Glomerular visceral epithelial cell (primary cell): ENCODE measurements around the gene MRC2.
"Not testable (repeated sequence)": the region's sequence is repeated elsewhere in the genome, so short reads cannot be mapped to it uniquely, and the experiment has no call there.

Experiments
- DNase-seq: peaks from one replicate; pipeline ENCODE4 v3.0.0-alpha.2; 2016; ENCODE audit errors: extremely low spot score

MRC2 gene

GRCh38 chr17:62681061-62681938 lies 53.8 kb downstream of the MRC2 start:
- no peak for DNase-seq

- DNase-seq: no peak
Observed at GRCh38 chr17:62681939-62682381, 54.5 kb downstream of the MRC2 start.

GRCh38 chr17:62684179-62684578 lies 56.7 kb downstream of the MRC2 start:
- no peak for DNase-seq

GRCh38 chr17:62687997-62688396 lies 60.5 kb downstream of the MRC2 start:
- DNase-seq: no peak

- DNase-seq: no peak
Observed at GRCh38 chr17:62688398-62689160, 61.1 kb downstream of the MRC2 start.

GRCh38 chr17:62689441-62690167 lies 62.1 kb downstream of the MRC2 start:
- DNase-seq: no peak

- no peak for DNase-seq
Observed at GRCh38 chr17:62690168-62690897, 62.9 kb downstream of the MRC2 start.

- not testable (repeated sequence) for DNase-seq
Observed at GRCh38 chr17:62691589-62691915, 64.1 kb downstream of the MRC2 start.

GRCh38 chr17:62692159-62692651 lies 64.7 kb downstream of the MRC2 start:
- no peak for DNase-seq

GRCh38 chr17:62692721-62693431 lies 65.4 kb downstream of the MRC2 start:
- DNase-seq: peak; percentile 45

GRCh38 chr17:62693616-62694409 lies 66.3 kb downstream of the MRC2 start:
- DNase-seq: no peak

GRCh38 chr17:62695093-62695738 lies 67.7 kb downstream of the MRC2 start:
- not testable (repeated sequence) for DNase-seq

- DNase-seq: peak; percentile 54
Observed at GRCh38 chr17:62696256-62696655, 68.8 kb downstream of the MRC2 start.

GRCh38 chr17:62696726-62697490 lies 69.4 kb downstream of the MRC2 start:
- no peak for DNase-seq

GRCh38 chr17:62698459-62698858 lies 71.0 kb downstream of the MRC2 start:
- DNase-seq: not testable (repeated sequence)

- no peak for DNase-seq
Observed at GRCh38 chr17:62700964-62701705, 73.7 kb downstream of the MRC2 start.

GRCh38 chr17:62701706-62702085 lies 74.2 kb downstream of the MRC2 start:
- no peak for DNase-seq

- DNase-seq: no peak
Observed at GRCh38 chr17:62702746-62703260, 75.3 kb downstream of the MRC2 start.
